Heart left ventricle (tissue), 13 donors: ENCODE data around the gene ETNPPL.

Experiments
- POLR2A ChIP-seq, 2 donors: fragments of 450-650 bp; IDR thresholded peaks; one replicate each; pipeline ENCODE4 v1.6.1; 2017; ENCODE audit warnings: antibody characterized with exemption in 2 of 2, mild to moderate bottlenecking in 2 of 2, moderate library complexity in 2 of 2
- TF ChIP-seq, protein P1 (sequence below), 12 donors: fragments of 200-600 bp; sonication (generic) in 4 of 12; IDR thresholded peaks; one replicate each; pipeline versions ENCODE4 v1.5.0 to v1.8.0; 2018 to 2022; ENCODE audit warnings: antibody characterized with exemption in 12 of 12, mild to moderate bottlenecking in 5 of 12
- donor health status: ischemic (EF 13 %, LVEDD 7.1; RV severe dilation, severe dysfunction).
- donor health status: DM: no; HTN: yes; CAD: no.
- donor health status: DM: no; HTN: no; CAD: no.
- donor health status: ischemic (EF 25% LVEDD 6.9; RV normal size, moderate dysfunction).
- donor health status: ischemic (EF 25% LVEDD 5.7; RV mildly dilated, moderate dysfunction).
- donor health status: ischemic (EF 35%, LVEDD 5.7; RV mildly dilated, moderate dysfunction).
- donor health status: nonischemic (EF 11% LVEDD 7.7; RV severe dilation, severe dysfunction).
- donor health status: DM: yes; HTN: yes; CAD: no.
- donor health status: PGD.
- donor health status: ischemic (EF 29% LVEDD 5.4; RV normal size, mild dysfunction).
- donor health status: nonischemic (EF 23%, LVEDD 6.1; RV moderate dilation, normal function).

DNA sequence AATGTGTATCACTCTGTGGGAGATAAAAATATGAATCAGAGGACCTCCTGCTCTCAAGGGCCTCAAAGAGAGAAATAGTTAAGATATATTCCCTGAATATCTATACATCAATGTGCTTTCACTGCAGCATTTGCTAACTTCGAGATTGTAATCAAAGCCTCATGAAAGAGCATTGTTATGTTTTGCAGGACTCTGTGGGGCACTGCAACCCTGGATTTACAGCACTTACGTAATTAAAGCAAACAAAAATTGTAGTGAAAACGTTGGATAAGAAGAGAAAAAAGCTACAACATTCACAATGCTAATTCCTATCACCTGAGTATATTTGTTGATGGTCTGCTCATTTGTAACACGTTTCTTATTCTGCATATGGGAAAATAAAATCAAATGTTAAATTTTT lies 48.0 kb downstream of the ETNPPL start:
- TF ChIP-seq POLR2A (IDR thresholded peaks at IDR 0.05) = no peak
- TF ChIP-seq, protein P1, sequence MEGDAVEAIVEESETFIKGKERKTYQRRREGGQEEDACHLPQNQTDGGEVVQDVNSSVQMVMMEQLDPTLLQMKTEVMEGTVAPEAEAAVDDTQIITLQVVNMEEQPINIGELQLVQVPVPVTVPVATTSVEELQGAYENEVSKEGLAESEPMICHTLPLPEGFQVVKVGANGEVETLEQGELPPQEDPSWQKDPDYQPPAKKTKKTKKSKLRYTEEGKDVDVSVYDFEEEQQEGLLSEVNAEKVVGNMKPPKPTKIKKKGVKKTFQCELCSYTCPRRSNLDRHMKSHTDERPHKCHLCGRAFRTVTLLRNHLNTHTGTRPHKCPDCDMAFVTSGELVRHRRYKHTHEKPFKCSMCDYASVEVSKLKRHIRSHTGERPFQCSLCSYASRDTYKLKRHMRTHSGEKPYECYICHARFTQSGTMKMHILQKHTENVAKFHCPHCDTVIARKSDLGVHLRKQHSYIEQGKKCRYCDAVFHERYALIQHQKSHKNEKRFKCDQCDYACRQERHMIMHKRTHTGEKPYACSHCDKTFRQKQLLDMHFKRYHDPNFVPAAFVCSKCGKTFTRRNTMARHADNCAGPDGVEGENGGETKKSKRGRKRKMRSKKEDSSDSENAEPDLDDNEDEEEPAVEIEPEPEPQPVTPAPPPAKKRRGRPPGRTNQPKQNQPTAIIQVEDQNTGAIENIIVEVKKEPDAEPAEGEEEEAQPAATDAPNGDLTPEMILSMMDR (IDR thresholded peaks at IDR 0.05) = no peak
